Measurements from ENCODE around the gene UGT8.

DNA sequence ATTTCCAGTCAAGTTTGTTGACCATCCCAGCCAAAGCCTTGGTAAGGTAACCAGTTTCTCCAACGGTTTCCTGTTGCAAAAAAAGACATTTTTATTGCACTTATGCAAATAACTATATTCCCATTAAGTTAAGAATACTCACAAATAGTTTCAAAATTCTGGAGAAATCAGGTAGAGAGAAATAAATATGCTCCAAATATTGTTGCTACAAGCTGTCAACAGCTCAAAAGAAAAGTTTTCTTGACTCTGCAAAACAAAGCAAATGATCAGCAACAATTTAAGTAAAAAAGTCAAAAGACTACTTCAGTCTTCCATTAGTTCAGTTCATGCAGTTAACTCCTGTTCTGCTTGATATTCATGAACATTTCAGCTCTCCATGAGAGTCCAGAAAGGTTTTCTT, 49.0 kb upstream of the UGT8 start:
- TF ChIP-seq POLR2AphosphoS5 (IDR thresholded peaks at IDR 0.05; ENCODE audit: borderline replicate concordance, low read depth, low read length), result no peak
- no peak for TF ChIP-seq EZH2 (IDR thresholded peaks at IDR 0.05)
